ENCODE measurements around the gene GH2. TPM values are rescaled to one million over a fixed set of nuclear protein-coding genes. Genes with fewer than 3 reads are reported as not detected.

Gene GH2
- not detected for total RNA-seq
- not detected for total RNA-seq (2013)

DNA sequence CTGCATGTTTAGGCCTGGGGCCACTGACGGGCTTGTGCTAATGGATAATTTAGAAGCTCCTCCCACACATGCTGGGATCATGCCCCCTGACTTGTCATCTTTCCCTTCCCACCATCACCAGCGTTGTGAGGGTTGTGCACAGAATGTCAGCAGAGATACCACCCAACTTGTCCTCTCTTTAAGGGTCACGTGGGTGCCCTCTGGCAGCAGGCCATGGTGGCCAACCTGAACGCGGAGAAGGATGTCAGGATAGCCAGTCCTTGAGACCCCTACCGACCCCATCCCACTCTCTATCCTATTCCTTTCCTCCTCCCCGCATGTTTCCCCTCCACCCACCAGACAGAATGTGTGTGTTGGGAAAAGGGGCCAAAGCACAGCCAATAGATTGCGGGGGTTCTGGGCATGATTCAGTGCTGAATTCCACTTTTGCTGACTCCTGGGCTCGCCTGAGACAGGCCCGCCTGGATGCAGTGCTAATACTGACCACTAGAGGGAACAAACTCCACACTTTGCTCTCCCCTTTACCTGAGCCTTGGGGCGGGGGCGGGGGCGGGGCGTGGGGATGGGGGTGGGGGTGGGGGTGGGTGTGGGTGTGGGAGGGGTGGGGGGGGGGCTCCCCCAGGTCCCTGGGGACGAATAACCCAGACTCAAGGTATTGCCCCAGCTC lies at the start of gene GH2:
Gene GH2, minus strand, starts transcription at position 10 of the 667 bp plus-strand sequence. CDS start 143 bp downstream, outside the sequence.
- no peak within 1 kb of the TSS for H3K27ac ChIP-seq (ENCODE audit: low read length)
- peak; percentile 79 to 95 (median 90) for ATAC-seq
- Mint-ChIP-seq H3K27me3 (ENCODE audit: low read depth in 2 of 2) (peaks cover 0 to 8% of the 10 kb centered on the region in 2 donors), H3K27ac (no peak within 1 kb of the TSS), H3K9me3 (no peaks in the 10 kb centered on the region), H3K4me3 (no peak within 1 kb of the TSS), H3K36me3 (no peaks in the 10 kb centered on the region), H3K4me1 (no peaks in the 10 kb centered on the region)
- H3K4me1 ChIP-seq (ENCODE audit: control insufficient read depth, insufficient read depth, low read length), result no peaks in the 10 kb centered on the region
- no peak within 1 kb of the TSS for H3K4me3 ChIP-seq (ENCODE audit: low read length)
- H3K9me3 ChIP-seq (ENCODE audit: control insufficient read depth, insufficient read depth, low read length), result no peaks in the 10 kb centered on the region
- WGBS (ENCODE audit: insufficient coverage), result 36% methylated on average over 6 of the region's 15 CpGs
- H3K36me3 ChIP-seq (ENCODE audit: control insufficient read depth, insufficient read depth, low read length), result no peaks in the 10 kb centered on the region
- intact Hi-C loops (cut with micrococcal nuclease), result no loop called here
- TF ChIP-seq, protein P1, sequence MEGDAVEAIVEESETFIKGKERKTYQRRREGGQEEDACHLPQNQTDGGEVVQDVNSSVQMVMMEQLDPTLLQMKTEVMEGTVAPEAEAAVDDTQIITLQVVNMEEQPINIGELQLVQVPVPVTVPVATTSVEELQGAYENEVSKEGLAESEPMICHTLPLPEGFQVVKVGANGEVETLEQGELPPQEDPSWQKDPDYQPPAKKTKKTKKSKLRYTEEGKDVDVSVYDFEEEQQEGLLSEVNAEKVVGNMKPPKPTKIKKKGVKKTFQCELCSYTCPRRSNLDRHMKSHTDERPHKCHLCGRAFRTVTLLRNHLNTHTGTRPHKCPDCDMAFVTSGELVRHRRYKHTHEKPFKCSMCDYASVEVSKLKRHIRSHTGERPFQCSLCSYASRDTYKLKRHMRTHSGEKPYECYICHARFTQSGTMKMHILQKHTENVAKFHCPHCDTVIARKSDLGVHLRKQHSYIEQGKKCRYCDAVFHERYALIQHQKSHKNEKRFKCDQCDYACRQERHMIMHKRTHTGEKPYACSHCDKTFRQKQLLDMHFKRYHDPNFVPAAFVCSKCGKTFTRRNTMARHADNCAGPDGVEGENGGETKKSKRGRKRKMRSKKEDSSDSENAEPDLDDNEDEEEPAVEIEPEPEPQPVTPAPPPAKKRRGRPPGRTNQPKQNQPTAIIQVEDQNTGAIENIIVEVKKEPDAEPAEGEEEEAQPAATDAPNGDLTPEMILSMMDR (IDR thresholded peaks at IDR 0.05), result peak; percentile 39
- H3K27me3 ChIP-seq (ENCODE audit: control insufficient read depth, insufficient read depth, low read length), result no peaks in the 10 kb centered on the region
- DNase-seq, result peak; percentile 43 to 82

DNA sequence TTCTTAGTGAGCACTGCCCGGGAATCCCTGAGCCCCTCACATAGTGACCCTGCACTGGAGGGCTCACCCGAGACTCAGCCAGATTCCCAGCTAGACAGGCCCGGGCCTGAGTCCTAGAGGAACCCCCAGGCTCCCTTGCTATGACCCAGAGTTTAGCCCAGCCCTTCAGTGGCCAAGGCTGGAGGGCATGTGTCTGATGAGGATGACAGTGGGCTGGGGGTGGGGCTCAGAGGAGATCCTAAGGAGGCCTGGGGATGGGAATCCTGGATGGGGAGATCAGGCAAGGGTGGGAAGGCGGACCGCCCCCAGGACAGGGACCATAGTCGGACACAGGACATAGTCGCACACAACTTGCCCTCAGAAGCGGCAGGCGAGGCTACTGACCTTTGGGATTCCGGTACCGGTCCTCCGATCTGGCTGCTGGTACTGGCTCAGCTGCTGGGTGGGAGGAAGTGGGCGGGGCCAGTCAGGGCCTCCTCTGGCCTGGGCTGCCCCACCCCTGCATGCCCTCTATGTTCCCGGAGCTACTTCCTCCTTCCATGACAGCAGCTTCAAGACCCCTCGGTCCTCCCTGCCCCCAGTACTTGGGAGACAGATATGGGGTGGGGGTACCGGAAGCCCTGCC lies 49.3 kb upstream of the GH2 start:
- Histone ChIP-seq H3K27ac (ENCODE audit: low read length) (peak overlapping the region; percentile 17), H3K36me3 (ENCODE audit: control insufficient read depth, insufficient read depth, low read length) (peaks cover 14% of the 10 kb centered on the region), H3K4me1 (ENCODE audit: control insufficient read depth, insufficient read depth, low read length) (peaks cover 48% of the 10 kb centered on the region), H3K4me3 (ENCODE audit: low read length) (peak overlapping the region; percentile 51), H3K27me3 (ENCODE audit: control insufficient read depth, insufficient read depth, low read length) (no peaks in the 10 kb centered on the region), H3K9me3 (ENCODE audit: control insufficient read depth, insufficient read depth, low read length) (no peaks in the 10 kb centered on the region)
- TF ChIP-seq, protein P1 (IDR thresholded peaks at IDR 0.05), result no peak
- no peaks in the 10 kb centered on the region for H3K9me3 Mint-ChIP-seq
- ATAC-seq, result peak; percentile 74 to 83 (median 79)
- intact Hi-C loops (cut with micrococcal nuclease), result no loop called here
- DNase-seq, result peak; percentile 53 to 76
- H3K27ac Mint-ChIP-seq, result peak overlapping the region; percentile 43 to 95
- no peaks in the 10 kb centered on the region for H3K36me3 Mint-ChIP-seq
- WGBS (ENCODE audit: insufficient coverage), result 33% methylated on average over 15 of the region's 16 CpGs
- H3K4me1 Mint-ChIP-seq, result peaks cover 13 to 30% of the 10 kb centered on the region in 2 donors
- H3K4me3 Mint-ChIP-seq, result peak overlapping the region; percentile 91
- H3K27me3 Mint-ChIP-seq (ENCODE audit: low read depth in 2 of 2), result no peaks in the 10 kb centered on the region

DNA sequence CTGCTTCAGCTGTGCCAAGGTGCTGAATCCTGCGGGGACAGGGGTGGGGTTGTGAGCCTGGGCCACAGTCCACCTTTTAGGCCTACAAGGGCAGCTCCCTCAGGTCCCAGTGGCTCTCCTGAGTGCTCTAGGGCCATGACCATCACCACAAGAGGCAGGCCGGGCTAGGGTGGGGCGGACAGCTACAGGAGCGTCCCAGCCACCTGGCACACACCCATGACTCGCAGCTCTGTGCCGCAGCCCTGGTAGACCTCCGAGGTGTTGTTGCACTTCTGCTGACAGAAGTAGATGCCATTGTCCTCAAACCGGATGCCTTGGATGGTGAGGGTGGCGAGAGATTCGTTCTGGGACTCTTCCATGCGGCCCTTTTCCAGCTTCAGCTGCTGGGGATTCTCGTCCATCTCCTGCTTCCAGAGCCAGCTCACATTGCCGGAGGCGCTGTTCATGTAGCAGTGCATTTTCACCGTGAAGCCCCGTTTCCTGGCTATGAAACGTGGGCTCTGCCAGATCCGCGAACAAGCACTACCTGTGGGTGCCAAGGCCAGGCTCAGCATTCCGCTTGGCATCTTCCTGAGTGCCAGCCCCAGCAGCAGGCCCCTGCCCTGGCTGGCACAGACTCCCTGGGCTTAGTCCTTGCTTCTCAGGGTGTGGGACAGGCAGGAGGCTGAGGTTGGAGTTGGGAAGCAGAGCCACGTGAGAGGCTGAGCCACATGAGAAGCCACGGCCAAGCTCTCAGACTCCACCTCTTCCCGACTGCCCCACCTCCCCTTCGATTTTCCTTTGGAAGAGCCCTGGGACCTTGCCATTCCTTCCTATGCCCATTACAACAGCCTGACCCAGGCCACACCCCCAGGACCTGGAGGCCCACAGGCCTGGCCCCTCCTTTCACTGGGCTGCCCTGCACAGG lies 48.4 kb upstream of the GH2 start:
- no peak overlapping the region for H3K27ac ChIP-seq (ENCODE audit: low read length)
- ATAC-seq (no peak), DNase-seq (no peak)
- H3K4me1 ChIP-seq (ENCODE audit: control insufficient read depth, insufficient read depth, low read length), result peaks cover 47% of the 10 kb centered on the region
- H3K9me3 Mint-ChIP-seq, result no peaks in the 10 kb centered on the region
- H3K27ac Mint-ChIP-seq, result peak overlapping the region; percentile 43 to 95
- H3K36me3 ChIP-seq (ENCODE audit: control insufficient read depth, insufficient read depth, low read length), result peaks cover 14% of the 10 kb centered on the region
- H3K9me3 ChIP-seq (ENCODE audit: control insufficient read depth, insufficient read depth, low read length), result no peaks in the 10 kb centered on the region
- H3K36me3 Mint-ChIP-seq, result no peaks in the 10 kb centered on the region
- no peak overlapping the region for H3K4me3 Mint-ChIP-seq
- 80% methylated on average over 24 of the region's 24 CpGs for WGBS (ENCODE audit: insufficient coverage)
- H3K27me3 Mint-ChIP-seq (ENCODE audit: low read depth in 2 of 2), result no peaks in the 10 kb centered on the region
- intact Hi-C loops (cut with micrococcal nuclease), result no loop called here
- H3K27me3 ChIP-seq (ENCODE audit: control insufficient read depth, insufficient read depth, low read length), result no peaks in the 10 kb centered on the region
- TF ChIP-seq, protein P1 (IDR thresholded peaks at IDR 0.05), result no peak
- H3K4me3 ChIP-seq (ENCODE audit: low read length), result peak overlapping the region; percentile 51
- peaks cover 13 to 30% of the 10 kb centered on the region in 2 donors for H3K4me1 Mint-ChIP-seq

All from natural killer cell (primary cell).